Keratinocyte (primary cell): ENCODE results near the gene ABCG4. TPM values are rescaled to one million over a fixed set of nuclear protein-coding genes. Genes with fewer than 3 reads are reported as not detected.

Source experiments
- DNase-seq: peaks from one replicate; pipeline ENCODE4 v3.0.0-alpha.2; 2011; ENCODE audit warnings: low read depth, missing footprints, low spot score
- FAIRE-seq: peaks from 2 replicates; lab custom pipeline; 2011; peaks lifted over from hg19 to GRCh38; lab: Jason Lieb, UNC
- H2AFZ ChIP-seq: 2 replicates; pipeline ENCODE4 v1.6.0; 2012; ENCODE audit warnings: low read length, control low read depth, inconsistent platforms; ENCODE audit not compliant: control insufficient read depth
- H3K27ac ChIP-seq: 2 replicates; pipeline ENCODE4 v1.5.1; 2011; ENCODE audit warnings: low read length; ENCODE audit not compliant: control insufficient read depth, insufficient read depth
- H3K27me3 ChIP-seq: 3 replicates; pipeline ENCODE4 v1.6.0; 2011; ENCODE audit warnings: low read length; ENCODE audit not compliant: control insufficient read depth, insufficient read depth; ENCODE audit errors: extremely low read depth
- H3K36me3 ChIP-seq, 2 experiments: 2 replicates in 1 of 2; 3 replicates in 1 of 2; pipeline ENCODE4 v1.5.1; 2011; ENCODE audit warnings: low read length in 2 of 2, mild to moderate bottlenecking in 1 of 2; ENCODE audit not compliant: control insufficient read depth in 2 of 2, insufficient read depth in 2 of 2; ENCODE audit errors: extremely low read depth in 1 of 2
- H3K4me1 ChIP-seq: 3 replicates; pipeline ENCODE4 v1.5.1; 2011; ENCODE audit warnings: low read length; ENCODE audit not compliant: control insufficient read depth, insufficient read depth; ENCODE audit errors: extremely low read depth
- H3K4me2 ChIP-seq: 3 replicates; pipeline ENCODE4 v1.6.0; 2011; ENCODE audit warnings: low read depth, low read length; ENCODE audit not compliant: control insufficient read depth, insufficient read depth; ENCODE audit errors: extremely low read depth
- H3K4me3 ChIP-seq, 3 experiments: fragments of 200-600 bp in 1 of 3; sonication (generic) in 1 of 3; 2 replicates in 2 of 3; 3 replicates in 1 of 3; pipeline ENCODE4 v1.5.1; 2011 to 2016; ENCODE audit warnings: low read length in 3 of 3, mild to moderate bottlenecking in 3 of 3, control low read depth in 2 of 3, inconsistent platforms in 1 of 3, low read depth in 1 of 3, mixed read lengths in 1 of 3, mixed run types in 1 of 3, moderate library complexity in 1 of 3; ENCODE audit not compliant: control insufficient read depth in 2 of 3, insufficient read depth in 2 of 3; ENCODE audit errors: extremely low read depth in 1 of 3
- H3K79me2 ChIP-seq: 2 replicates; pipeline ENCODE4 v1.6.0; 2012; ENCODE audit warnings: low read length; ENCODE audit not compliant: control insufficient read depth, insufficient read depth
- H3K9ac ChIP-seq: 3 replicates; pipeline ENCODE4 v1.6.0; 2011; ENCODE audit warnings: low read length; ENCODE audit not compliant: control insufficient read depth, insufficient read depth; ENCODE audit errors: extremely low read depth
- H3K9me1 ChIP-seq: 3 replicates; pipeline ENCODE4 v1.6.0; 2011; ENCODE audit warnings: low read length; ENCODE audit not compliant: control insufficient read depth, insufficient read depth; ENCODE audit errors: extremely low read depth
- H3K9me3 ChIP-seq: 2 replicates; pipeline ENCODE4 v1.5.1; 2012; ENCODE audit warnings: low read depth, low read length; ENCODE audit not compliant: control insufficient read depth
- H4K20me1 ChIP-seq: 3 replicates; pipeline ENCODE4 v1.6.0; 2011; ENCODE audit warnings: low read length; ENCODE audit not compliant: control insufficient read depth, insufficient read depth; ENCODE audit errors: extremely low read depth
- EZH2 ChIP-seq: IDR thresholded peaks from one replicate; pipeline ENCODE4 v1.6.1; 2012; ENCODE audit warnings: inconsistent platforms, mild to moderate bottlenecking, low read length, moderate library complexity
- dilution Hi-C: fragments of 300-500 bp; cut with MboI; formaldehyde crosslinking; loops from one replicate; pipeline ENCODE4 v1.7.0; 2020; ENCODE audit warnings: low sequenced_read_pairs; ENCODE audit not compliant: extremely low pct_ligation_motif_present
- polyA plus RNA-seq, 5 experiments: library from polyadenylated mRNA; depleted of rRNA in 3 of 5; stranded (reverse) in 3 of 5; stranded (forward) in 1 of 5; unstranded in 1 of 5; fragments of >200 nt; gene quantifications; 1 replicate in 1 of 5; 2 replicates in 3 of 5; 3 replicates in 1 of 5; pipeline versions ENCODE4 v1.2.1 to v1.2.3, GENCODE V29; 2011 to 2012; ENCODE audit warnings: missing spikeins in 2 of 5, low read depth in 1 of 5, low replicate concordance in 1 of 5
- TF ChIP-seq, protein P1 (sequence below), 3 experiments: IDR thresholded peaks in 1 of 3; conservative IDR thresholded peaks in 1 of 3; optimal IDR thresholded peaks in 1 of 3; 2 replicates in 2 of 3; 3 replicates in 1 of 3; pipeline versions ENCODE3 to v1.5.1; 2011; ENCODE audit warnings: low read length in 3 of 3, mild to moderate bottlenecking in 3 of 3, moderate library complexity in 2 of 3, control low read depth in 1 of 3, inconsistent platforms in 1 of 3; ENCODE audit not compliant: insufficient read depth in 2 of 3; ENCODE audit errors: extremely low read depth in 1 of 3

The ABCG4 gene
- polyA plus RNA-seq, 1 donor (not counting 4 experiments of a cell fraction or from before 2014, with no cell fraction given) = 0.14 TPM

DNA sequence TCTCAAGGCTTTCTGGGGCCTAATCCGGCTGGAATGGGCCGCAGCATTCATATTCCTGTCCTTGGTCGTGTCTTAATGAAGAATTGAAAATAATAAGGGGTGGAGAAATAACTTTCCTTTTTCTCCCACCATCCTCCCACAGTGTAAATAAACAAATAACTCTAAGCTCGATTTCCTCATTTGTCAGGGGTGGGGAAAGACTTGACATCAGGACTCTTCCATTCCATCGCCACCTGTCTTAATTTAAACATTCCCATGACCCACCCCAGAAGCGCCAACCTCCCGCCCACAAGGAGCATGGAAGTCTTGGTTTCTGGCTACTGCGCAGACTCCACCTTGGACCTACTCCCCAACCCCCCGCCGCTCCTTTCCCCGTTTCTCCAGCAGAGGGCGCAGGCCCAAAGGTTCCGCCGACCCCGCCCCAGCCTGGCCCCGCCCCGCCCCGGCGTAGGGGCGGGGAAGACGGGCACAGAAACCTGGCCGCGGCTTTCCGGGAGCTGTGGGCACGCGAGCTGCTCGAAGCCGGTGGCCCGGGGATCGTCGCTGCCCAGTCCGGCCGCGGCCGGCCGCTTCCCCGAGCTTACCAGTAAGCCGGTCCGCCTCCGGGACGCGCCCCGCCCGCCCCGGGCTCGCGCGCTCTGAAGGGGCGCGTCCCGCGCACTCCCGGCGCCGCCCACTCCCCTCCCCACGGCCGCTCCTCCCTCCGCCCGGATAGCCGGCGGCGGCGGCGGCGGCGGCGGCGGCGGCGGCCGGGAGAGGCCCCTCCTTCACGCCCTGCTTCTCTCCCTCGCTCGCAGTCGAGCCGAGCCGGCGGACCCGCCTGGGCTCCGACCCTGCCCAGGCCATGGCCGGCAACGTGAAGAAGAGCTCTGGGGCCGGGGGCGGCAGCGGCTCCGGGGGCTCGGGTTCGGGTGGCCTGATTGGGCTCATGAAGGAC is 57.0 kb downstream of the ABCG4 start, which contains the start of gene CBL:
TSS of gene CBL (plus strand) at position 766 of the 937 bp plus-strand sequence. CDS start at position 845, 79 bp downstream.
- Histone ChIP-seq H2AFZ (peak within 1 kb of the TSS; percentile 94), H3K9ac (peak within 1 kb of the TSS; percentile 84), H3K9me1 (no peaks in the 10 kb centered on the region), H3K4me2 (peak within 1 kb of the TSS; percentile 98), H3K27me3 (no peaks in the 10 kb centered on the region), H3K4me3 (peak within 1 kb of the TSS; percentile 95 to 99 (median 97)), H4K20me1 (peaks cover 2% of the 10 kb centered on the region), H3K4me1 (peaks cover 18% of the 10 kb centered on the region), H3K36me3 (no peaks in the 10 kb centered on the region), H3K9me3 (no peaks in the 10 kb centered on the region), H3K27ac (peak within 1 kb of the TSS; percentile 67), H3K79me2 (peaks cover 45% of the 10 kb centered on the region)
- no peak for TF ChIP-seq EZH2
- TF ChIP-seq, protein P1, sequence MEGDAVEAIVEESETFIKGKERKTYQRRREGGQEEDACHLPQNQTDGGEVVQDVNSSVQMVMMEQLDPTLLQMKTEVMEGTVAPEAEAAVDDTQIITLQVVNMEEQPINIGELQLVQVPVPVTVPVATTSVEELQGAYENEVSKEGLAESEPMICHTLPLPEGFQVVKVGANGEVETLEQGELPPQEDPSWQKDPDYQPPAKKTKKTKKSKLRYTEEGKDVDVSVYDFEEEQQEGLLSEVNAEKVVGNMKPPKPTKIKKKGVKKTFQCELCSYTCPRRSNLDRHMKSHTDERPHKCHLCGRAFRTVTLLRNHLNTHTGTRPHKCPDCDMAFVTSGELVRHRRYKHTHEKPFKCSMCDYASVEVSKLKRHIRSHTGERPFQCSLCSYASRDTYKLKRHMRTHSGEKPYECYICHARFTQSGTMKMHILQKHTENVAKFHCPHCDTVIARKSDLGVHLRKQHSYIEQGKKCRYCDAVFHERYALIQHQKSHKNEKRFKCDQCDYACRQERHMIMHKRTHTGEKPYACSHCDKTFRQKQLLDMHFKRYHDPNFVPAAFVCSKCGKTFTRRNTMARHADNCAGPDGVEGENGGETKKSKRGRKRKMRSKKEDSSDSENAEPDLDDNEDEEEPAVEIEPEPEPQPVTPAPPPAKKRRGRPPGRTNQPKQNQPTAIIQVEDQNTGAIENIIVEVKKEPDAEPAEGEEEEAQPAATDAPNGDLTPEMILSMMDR (optimal IDR thresholded peaks at IDR 0.05 in 1 of 3, IDR thresholded peaks at IDR 0.05 in 1 of 3, conservative IDR thresholded peaks at IDR 0.05 in 1 of 3; ENCODE audit: extremely low read depth in 1 of 3, insufficient read depth in 2 of 3, low read length in 3 of 3) = peak; percentile 50 to 92 (median 78)
- DNase-seq (peak; percentile 49), FAIRE-seq (peak; percentile 48)
- dilution Hi-C loops = no loop called here

DNA sequence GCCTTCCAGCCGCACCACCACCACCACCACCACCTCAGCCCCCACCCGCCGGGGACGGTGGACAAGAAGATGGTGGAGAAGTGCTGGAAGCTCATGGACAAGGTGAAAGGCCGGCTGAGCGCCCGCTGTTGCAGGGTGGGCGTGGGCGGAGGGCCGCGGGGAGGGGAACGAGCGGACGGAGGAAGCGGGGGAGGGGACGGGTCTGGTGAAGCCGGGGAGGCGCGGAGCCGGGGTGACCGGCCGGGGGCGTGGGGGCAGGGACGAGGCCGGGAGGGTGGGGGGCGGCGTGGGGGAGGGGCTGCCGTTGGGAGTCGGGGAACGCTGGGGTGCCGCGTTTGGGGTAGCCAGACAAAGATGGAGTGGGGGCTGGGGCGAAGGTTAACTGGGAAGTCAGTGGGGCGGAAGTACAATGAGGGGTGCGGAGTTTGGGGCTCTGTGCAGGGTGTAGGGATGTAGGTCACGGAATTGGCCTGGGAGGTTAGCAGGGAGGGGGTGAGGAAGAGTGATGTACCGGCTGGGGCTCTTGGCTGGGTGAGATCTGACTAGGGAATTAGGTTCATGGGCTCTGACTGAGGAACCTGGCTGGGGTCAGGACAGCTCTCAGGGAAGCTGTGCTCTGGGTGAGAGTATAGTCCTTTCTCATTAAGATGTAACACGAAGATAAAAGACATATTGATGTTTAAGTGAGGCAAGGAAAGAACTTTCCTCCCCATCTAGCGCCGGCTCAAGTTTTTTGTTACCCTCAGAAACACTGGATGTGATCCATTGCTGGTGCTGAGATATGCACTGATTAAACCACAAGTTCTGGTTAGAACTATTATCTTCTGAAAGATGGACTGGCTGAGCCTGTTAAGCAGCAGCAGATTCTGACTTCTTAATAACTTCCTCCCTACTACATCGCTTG is 57.9 kb downstream of the ABCG4 start:
- Histone ChIP-seq H3K4me3 (peak overlapping the region; percentile 95 to 99 (median 97)), H3K36me3 (no peaks in the 10 kb centered on the region), H3K27ac (peak overlapping the region; percentile 67), H3K79me2 (peaks cover 54% of the 10 kb centered on the region), H3K9ac (peak overlapping the region; percentile 84), H2AFZ (peak overlapping the region; percentile 68), H3K9me3 (no peaks in the 10 kb centered on the region), H3K9me1 (peaks cover 2% of the 10 kb centered on the region), H3K4me1 (peaks cover 18% of the 10 kb centered on the region), H4K20me1 (peaks cover 2% of the 10 kb centered on the region), H3K4me2 (peak overlapping the region; percentile 81), H3K27me3 (no peaks in the 10 kb centered on the region)
- TF ChIP-seq EZH2 = no peak
- TF ChIP-seq, protein P1 (optimal IDR thresholded peaks at IDR 0.05 in 1 of 3, IDR thresholded peaks at IDR 0.05 in 1 of 3, conservative IDR thresholded peaks at IDR 0.05 in 1 of 3; ENCODE audit: extremely low read depth in 1 of 3, insufficient read depth in 2 of 3, low read length in 3 of 3) = no peak
- dilution Hi-C loops = no loop called here
- DNase-seq (no peak), FAIRE-seq (no peak)
